ENCODE measurements around the gene ENPP3.

- no peak for TF ChIP-seq CTCF (IDR thresholded peaks at IDR 0.05)
- no peak for TF ChIP-seq POLR2AphosphoS5 (IDR thresholded peaks at IDR 0.05)
These were observed 48.5 kb upstream of the ENPP3 start for GRCh38 chr6:131588643-131589042.

Data from sigmoid colon (tissue), 4 donors.